ENCODE data around the gene DUT. TPM values are rescaled to one million over a fixed set of nuclear protein-coding genes. Genes with fewer than 3 reads are reported as not detected.

The DUT gene
- total and polyA plus RNA-seq, 2 of the 8 experiments (the other 6 are each of a cell fraction or from before 2014, with no cell fraction given) = 71.5 to 246 TPM

GRCh38 chr15:48375767-48376166, 44.5 kb downstream of the DUT start:
- CTCF ChIA-PET (ENCODE audit: partially characterized antibody) = interaction anchor here (0.9 to 2.8 kb wide), 6 partner anchors 9 to 145 kb away, joined by 3 to 12 read pairs (median 4); no protein-coding TSS in a partner anchor
- H3K4me3 ChIP-seq (ENCODE audit: extremely low read depth in 1 of 4, insufficient read depth in 2 of 4, low read depth in 3 of 4, low read length in 4 of 4) = no peak overlapping the region
- no peak for FAIRE-seq

More at GRCh38 chr15:48375767-48376166, 44.5 kb downstream of the DUT start:
- no peak for DNase-seq (ENCODE audit: low read depth in 1 of 2, low spot score in 2 of 2)
- no peak overlapping the region for H3K23ac ChIP-seq (ENCODE audit: insufficient read length)
- H3K27me3 ChIP-seq (replicated peaks in 1 of 4; ENCODE audit: control insufficient read depth in 3 of 4, extremely low read depth in 1 of 4, insufficient read depth in 3 of 4, low read length in 3 of 4) = no peaks in the 10 kb centered on the region
- 0 out of 4 replicates have a peak, but pooled peaks cover 0 to 3% of the 10 kb centered on the region in 2 experiments for H3K9me3 ChIP-seq (ENCODE audit: insufficient read depth in 2 of 2, low read depth in 1 of 2, low read length in 1 of 2)
- H2BK20ac ChIP-seq (ENCODE audit: low read length) = no peak overlapping the region
- no peak overlapping the region for H3K18ac ChIP-seq (ENCODE audit: extremely low read depth, low read length)
- H3K23me2 ChIP-seq (ENCODE audit: low read depth, low read length) = no peaks in the 10 kb centered on the region
- no peak overlapping the region for H4K8ac ChIP-seq (ENCODE audit: extremely low read depth, insufficient read depth, low read length)
- no peak overlapping the region for H4K5ac ChIP-seq (ENCODE audit: insufficient read length, low read depth, low read length)
- H3K9ac ChIP-seq (replicated peaks in 1 of 4; ENCODE audit: extremely low read depth in 1 of 4, low read depth in 3 of 4, low read length in 3 of 4) = no peak overlapping the region
- H2BK15ac ChIP-seq (ENCODE audit: low read length) = no peak overlapping the region
- H3K4ac ChIP-seq (replicated peaks; ENCODE audit: insufficient read length, low read depth, low read length) = no peak overlapping the region
- H3K79me2 ChIP-seq (ENCODE audit: control insufficient read depth in 1 of 2, insufficient read depth in 2 of 2, low read length in 2 of 2) = no peaks in the 10 kb centered on the region
- H2BK120ac ChIP-seq (replicated peaks; ENCODE audit: low read depth, low read length) = no peak overlapping the region
- H3K79me1 ChIP-seq (ENCODE audit: low read depth, low read length) = no peaks in the 10 kb centered on the region
- no peak overlapping the region for H3K56ac ChIP-seq (replicated peaks; ENCODE audit: insufficient read length, low read depth, low read length)
- no peaks in the 10 kb centered on the region for H3K4me1 ChIP-seq (replicated peaks in 1 of 4; ENCODE audit: control insufficient read depth in 3 of 4, insufficient read depth in 4 of 4, low read length in 3 of 4)
- H4K20me1 ChIP-seq (replicated peaks in 1 of 2; ENCODE audit: control insufficient read depth in 1 of 2, insufficient read depth in 2 of 2, low read length in 2 of 2) = no peaks in the 10 kb centered on the region
- TF ChIP-seq KDM5A (IDR thresholded peaks at IDR 0.05; ENCODE audit: low read length) (no peak), GABPA (IDR thresholded peaks at IDR 0.05; ENCODE audit: borderline replicate concordance, insufficient read depth, low read length) (no peak), CHD1 (IDR thresholded peaks at IDR 0.05; ENCODE audit: low read depth, low read length) (no peak), EP300 (IDR thresholded peaks at IDR 0.05; ENCODE audit: borderline replicate concordance in 1 of 2, low read depth in 2 of 2, low read length in 2 of 2) (no peak), TBP (IDR thresholded peaks at IDR 0.05; ENCODE audit: low read depth, low read length) (no peak), NANOG (IDR thresholded peaks at IDR 0.05; ENCODE audit: insufficient read depth, low read depth, low read length, poor library complexity, severe bottlenecking) (no peak), SIX5 (IDR thresholded peaks at IDR 0.05; ENCODE audit: low read depth, low read length) (no peak), SIRT6 (IDR thresholded peaks at IDR 0.05; ENCODE audit: low read length) (no peak)
- H3K14ac ChIP-seq (ENCODE audit: insufficient read length) = no peak overlapping the region
- no peak overlapping the region for H2AFZ ChIP-seq (ENCODE audit: low read length)
- H3K4me2 ChIP-seq (ENCODE audit: insufficient read depth in 1 of 2, low read depth in 2 of 2, low read length in 2 of 2) = no peak overlapping the region
- no peak overlapping the region for H2BK12ac ChIP-seq (ENCODE audit: low read depth, low read length)
- no peak overlapping the region for H2BK5ac ChIP-seq (ENCODE audit: low read depth, low read length)
- no peak overlapping the region for H4K91ac ChIP-seq (replicated peaks; ENCODE audit: insufficient read length, low read length)
- no peak overlapping the region for H3K27ac ChIP-seq (ENCODE audit: low read depth, low read length)
- H2AK5ac ChIP-seq (ENCODE audit: low read depth, low read length) = no peak overlapping the region
- POLR2A ChIA-PET (ENCODE audit: partially characterized antibody) = no interaction called here
- H3K36me3 ChIP-seq (ENCODE audit: control insufficient read depth in 2 of 4, insufficient read depth in 4 of 4, low read length in 3 of 4) = no peaks in the 10 kb centered on the region
- WGBS, 2 experiments (ENCODE audit: extremely low coverage in 1 of 2, insufficient coverage in 1 of 2, insufficient read length in 1 of 2, insufficient replicate concordance in 2 of 2, low coverage in 1 of 2, low lambda C conversion rate in 2 of 2, missing lambda C conversion rate in 1 of 2) = 92% methylated on average over 2 of the region's 2 CpGs; no CpG with 5 or more reads in 1 of the 2 experiments

Data from H1 (cell line).